HG02981 (cell line): Measurements from ENCODE around the gene BICDL1.

Experiments
- ATAC-seq: cut with Tn5 transposase; IDR thresholded peaks from one replicate; pipeline ENCODE4 v1.9.1; 2021; ENCODE audit warnings: mild to moderate bottlenecking, moderate library complexity; ENCODE audit not compliant: unreplicated experiment

Gene BICDL1

DNA sequence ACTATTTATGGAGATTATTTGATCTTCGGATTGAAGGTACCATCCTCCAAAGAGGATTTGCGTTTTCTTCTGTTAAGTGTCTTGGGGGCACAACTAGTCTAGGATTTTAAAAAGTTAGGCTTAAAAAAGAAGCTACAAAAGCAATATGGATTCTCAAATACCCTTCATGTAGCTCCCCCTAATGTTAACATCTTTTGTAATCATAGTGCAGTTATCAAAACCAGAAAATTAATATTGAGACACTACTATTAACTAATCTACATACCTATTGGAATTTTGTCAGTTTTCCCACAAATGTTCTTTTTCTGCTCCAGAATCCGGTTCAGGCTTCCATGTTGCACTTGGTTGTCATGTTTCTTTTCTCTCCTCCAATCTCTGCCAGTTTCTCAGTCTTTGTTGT lies 62.5 kb downstream of the BICDL1 start:
- ATAC-seq: no peak

DNA sequence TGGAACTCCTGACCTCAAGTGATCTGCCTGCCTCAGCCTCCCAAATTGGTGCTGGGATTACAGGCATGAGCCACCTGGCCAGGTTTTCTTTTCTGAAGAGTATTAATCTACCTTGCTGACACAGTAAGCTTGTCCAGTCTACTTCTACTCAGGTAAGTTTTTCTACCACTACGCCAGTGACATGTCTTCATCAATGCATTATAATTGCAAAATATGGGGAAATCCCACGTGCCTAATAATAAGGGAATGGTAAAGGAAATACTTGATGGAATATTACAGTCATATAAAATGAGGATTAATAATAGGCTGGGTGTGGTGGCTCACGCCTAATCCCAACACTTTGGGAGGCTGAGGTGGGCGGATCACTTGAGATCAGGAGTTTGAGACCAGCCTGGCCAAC lies 65.3 kb downstream of the BICDL1 start:
- ATAC-seq: no peak

DNA sequence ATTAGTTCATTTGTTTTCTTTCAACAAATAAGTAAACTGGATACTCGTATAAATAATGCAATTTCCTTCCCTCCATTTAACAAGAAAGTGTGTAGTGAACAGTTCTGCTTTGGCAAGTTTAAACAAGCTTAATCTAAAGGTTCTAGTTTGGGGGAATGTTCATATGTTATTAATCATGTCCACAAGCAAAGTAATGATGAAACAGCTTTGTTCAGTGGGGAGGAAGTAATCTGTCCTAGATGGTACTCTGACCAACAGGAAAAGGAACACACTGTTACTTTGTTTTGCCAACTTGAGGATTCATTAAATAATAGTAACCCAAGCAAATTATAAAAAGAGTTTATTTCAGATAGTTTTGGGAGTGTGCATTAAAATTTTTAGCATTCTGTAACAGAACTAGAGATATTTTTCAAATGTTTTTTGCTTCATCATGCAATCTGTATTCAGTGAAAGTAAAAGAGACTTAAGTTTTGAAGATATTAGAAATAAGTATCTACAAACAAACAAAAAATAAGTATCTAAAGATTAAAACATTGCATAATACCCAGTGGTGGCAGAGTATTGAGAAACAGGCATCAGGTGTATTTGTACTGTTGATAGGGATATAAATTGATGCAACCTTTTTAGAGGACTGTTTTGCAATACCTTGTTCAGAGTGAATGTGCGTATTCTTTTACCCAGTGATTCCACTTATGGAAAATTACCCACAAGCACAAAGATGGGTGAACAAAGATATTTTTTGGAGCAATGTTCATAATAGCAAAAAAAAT lies 66.4 kb downstream of the BICDL1 start:
- no peak for ATAC-seq

DNA sequence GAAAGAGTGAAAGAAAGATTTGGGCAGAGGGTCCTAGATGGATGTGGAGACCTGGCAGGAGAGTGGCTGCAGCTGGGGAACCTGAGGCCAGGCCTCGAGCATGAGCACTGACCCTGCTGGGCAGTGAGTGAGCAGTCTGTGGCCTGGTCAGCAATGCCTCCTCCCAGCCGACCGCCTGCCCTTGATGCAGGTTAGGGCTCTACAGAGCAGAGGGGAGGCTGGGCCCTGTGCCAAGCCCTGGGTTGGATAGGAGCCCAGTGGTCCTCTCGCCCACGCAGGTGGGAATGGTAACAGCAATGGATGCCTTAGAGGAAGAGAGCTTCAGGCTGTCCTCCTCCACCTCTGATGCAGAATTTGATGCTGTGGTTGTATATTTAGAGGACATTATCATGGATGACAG lies 67.7 kb downstream of the BICDL1 start:
- no peak for ATAC-seq

DNA sequence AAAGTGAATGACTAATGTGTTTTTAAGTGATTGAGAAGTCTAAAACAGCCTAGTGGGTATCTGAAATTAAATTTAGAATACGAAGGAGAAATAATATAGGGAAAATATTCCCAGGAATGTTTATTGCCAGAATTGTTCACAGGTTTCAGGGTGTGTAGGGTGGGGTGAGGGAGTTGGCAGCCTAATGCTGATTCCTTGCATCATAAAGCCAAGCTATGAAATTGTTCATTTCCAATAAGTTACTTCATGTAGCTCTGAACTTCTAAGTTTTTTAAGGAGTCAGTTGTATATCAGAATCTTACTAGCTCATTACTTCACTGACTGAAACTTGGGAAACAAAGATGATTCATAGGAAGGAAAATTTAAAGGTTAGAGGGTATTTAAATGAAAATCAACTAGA lies 71.2 kb downstream of the BICDL1 start:
- ATAC-seq: no peak

DNA sequence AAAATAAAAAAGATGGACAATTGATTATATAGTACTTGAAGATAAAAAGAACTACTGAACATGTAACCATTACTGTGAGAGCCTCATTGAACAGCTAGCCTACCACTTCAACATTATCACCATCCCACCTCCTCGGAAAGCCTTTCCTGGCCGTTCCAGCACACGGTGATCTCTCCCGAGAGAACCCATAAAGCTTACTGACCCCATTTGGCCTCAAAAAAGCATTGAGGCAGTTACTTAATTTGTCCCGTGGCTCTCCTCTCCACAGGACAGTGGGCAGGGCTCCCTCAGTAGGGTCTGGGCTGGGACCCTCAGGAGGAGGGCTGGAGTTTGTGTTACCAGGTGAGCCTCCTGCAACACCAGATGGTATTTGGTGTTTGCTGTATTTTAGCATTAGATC lies 71.7 kb downstream of the BICDL1 start:
- no peak for ATAC-seq

DNA sequence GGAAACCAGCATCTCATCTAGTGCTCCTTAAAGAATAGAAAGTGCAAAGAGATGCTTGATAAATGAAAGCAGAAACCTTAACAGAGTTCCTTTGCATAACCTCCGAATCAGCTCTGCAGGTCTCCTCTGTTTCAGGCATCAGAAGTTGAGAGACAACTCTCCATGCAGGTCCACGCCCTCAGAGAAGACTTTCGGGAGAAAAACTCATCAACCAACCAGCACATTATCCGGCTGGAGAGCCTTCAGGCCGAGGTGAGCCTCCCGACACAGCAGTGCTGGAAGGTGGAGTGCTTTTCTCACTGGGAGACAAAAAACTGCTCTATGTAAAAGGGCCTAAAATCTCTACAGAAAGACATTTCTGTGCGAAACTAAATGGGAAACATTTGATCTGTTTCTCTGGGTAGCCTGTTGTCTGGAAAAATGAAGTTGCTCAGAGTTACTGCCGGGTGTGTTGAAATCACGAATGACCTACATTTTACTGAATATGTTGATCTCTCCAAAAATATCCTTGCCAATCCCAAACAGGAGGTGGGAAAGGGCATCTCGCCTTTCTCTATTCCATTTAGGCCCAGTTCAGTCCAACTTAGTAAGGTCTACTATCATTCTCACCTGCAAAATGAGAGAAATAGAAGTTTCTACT lies 72.7 kb downstream of the BICDL1 start:
- no peak for ATAC-seq

DNA sequence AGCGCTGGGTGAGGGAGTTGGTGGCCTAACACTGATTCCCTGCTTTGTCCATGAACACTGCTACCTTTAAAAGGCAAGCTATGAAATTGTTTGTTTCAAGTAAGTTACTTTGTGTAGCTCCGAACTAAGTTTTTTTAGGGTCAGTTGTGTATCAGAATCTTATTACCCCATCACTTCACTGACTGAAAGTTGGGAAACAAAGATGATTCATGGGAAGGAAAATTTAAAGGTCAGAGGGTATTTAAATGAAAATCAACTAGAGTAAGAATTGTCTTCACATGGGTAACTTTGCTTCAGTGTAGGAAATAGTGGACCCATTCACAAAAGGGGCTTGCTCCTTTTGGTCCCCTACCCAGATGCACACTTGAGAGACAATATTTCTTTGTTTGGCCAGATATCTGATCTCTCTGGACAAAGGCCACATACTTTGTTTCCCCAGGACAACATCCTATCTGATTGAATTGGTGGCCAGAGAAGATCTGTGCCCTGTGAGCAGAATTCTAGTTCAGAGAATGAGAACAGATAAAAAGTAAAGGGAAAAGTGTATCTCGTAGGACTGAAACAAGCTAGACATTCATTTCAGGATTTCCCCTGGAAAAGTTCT lies 74.0 kb downstream of the BICDL1 start:
- ATAC-seq: no peak

DNA sequence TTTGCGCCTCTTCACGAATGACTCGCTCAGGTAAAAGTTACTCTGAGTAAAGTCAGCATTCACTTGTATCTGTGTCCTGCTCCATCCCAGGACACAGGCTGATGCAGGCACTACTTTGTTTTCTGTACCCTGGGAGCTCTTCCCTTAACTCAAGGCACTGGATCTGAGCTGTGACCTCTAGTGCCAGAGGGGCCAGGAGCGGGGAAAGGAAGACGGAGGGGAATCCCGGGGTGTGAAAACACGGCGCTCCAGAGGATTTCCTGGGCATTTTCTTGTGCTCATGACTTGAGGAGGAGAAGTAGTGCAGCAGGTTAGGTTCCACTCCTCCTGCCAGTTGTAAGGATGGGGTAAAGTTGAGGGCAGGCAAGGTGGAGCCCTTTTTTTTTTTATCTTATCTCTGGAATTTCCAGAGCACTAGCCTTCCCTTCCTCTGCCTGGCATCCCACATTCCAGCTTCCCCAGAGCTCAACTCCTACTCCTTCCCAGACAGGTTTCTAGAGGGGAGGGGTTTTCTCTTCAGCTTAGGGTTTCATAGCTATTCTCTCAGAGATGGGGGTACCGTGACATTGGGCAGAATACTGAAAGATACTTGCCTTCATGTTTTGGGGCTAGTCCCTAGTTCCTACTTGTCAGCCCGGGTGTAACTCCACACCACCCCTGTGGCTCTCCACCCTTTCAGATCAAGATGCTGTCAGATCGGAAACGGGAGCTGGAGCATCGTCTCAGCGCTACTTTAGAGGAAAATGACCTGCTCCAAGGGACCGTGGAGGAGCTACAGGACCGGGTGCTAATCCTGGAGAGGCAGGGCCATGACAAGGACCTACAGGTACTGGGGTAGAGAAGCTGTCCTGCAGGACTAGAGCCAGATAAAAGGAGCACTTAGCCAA lies 75.3 kb downstream of the BICDL1 start:
- no peak for ATAC-seq

DNA sequence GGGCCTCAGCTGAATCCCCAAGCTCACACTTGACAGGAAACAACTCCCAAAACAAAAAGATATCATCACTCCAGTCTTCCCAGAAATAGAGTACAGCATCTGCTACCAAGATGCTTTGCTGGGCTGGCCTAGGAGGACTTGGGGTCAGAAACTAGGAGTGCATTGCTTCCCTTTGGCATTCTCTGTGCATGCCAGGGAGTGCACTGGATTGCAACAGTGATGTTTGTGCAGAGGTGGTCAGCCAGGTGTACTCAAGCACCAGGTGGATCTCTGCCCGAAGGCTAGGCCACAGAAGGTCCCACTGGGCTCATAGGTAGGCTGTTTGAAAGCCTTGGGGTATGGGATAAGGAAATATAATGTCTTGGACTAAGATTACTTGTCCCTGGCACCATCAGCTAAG lies 76.4 kb downstream of the BICDL1 start:
- no peak for ATAC-seq

DNA sequence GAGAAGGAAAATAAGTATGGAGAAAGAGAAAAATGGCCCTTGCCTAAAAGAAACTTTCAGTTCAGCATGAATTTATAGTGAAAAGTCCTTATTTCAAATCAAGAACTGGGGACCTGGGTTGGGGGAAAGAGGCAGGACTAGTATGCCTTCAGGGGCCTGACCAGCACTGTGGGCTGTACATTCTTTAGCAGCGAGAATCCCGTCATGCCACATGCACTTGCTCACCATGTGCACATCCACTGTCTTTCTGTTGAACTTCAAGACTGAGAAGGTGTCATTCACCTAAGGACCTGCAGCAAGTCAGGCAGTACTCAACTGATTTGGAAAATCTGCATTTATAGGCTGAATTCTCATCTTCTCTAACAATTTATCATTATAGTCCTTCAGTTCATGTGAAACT lies 77.3 kb downstream of the BICDL1 start:
- no peak for ATAC-seq

DNA sequence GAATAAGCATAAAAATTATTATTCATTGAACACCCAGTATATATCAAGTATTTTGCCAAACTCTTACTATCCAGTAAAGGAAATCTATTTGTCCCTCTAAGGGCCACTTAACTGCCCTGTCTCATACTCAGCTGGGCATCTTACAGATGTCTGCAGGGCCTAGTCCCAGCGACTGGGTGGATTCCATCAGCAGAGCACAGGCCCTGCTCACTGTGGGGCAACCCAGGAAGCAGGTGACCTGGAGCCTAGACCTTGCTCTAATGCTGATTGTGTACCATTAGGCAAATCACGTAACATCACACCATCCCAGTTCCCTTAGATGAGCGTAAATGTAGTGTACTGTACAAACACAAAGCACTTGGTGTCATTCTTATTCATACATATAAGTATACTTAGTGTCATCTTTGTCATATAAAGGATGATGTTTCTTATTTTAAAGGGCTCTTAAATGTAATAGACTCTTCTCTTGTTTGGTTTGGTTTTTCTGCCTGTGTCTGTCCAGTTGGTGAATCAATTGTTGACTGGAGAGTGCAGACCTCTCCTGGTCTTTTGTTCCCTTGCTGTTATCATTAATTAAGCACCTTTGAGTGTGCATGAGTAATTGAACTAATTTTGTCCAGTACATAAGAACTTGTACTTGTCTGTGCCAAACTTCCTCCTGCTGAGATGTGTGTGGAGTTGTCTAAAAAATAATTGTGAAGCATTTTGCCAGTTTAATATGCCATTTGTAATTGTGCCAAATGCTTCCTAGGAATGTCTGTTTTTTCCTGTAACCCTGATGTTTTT lies 78.2 kb downstream of the BICDL1 start:
- no peak for ATAC-seq

DNA sequence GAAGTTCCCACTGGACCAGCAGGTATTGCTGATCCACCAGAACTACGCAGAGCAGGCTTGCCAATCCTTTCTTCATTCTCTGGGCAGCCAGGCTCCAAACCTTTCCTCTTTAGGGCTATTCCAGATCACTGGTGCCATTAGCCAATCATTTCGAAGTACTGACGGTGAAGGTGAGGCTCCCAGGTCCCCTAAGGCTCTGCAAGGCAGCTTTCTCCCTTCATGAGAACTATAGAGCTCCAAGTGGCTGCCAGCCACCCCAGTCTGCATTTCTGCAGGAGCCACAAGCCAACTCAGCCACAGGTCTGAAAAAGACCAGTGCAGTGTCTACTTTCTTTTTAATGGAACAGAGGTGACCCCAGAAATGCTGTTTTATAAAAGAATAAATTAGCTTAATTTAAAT lies 78.9 kb downstream of the BICDL1 start:
- ATAC-seq: no peak

DNA sequence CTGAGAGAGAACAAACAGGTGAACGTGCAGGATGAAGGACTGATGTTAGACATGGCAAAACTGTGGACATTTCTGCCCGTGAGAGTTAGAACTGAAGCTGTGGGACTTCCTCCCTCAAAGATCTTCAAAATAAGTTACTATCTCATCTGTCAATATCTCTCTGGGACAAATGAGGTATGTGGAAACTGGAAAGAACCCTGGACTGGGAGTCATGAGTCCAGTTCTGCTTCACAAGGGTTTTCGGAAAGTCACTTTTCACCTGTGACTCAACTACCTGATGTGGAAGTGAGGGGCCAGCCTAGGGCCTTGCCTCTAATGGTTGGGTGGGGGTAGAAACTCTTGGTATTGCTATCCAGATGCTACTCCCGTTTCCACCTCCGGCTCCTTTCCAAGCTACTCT lies 80.2 kb downstream of the BICDL1 start:
- ATAC-seq: no peak

DNA sequence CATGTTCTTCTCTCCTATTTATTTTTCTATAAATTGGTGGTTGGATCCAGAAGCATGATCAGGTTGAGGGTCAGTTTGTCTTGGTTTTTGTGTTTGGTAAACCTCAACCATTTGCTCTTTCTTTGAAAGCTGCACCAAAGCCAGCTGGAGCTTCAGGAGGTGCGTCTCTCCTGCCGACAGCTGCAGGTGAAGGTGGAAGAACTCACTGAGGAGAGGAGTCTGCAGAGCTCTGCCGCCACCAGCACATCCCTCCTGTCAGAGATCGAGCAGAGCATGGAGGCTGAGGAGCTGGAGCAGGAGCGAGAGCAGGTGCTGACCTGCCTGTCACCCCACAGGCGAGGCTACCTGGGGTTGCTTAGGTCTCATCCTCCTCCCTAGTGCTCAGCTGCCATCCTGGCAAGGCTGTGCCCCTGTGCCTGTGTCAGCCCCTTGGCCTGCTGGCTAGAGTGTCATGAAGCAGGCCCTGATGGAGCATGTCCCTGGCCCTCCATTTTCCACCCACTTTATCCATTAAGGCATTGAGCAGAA lies 82.5 kb downstream of the BICDL1 start:
- no peak for ATAC-seq

DNA sequence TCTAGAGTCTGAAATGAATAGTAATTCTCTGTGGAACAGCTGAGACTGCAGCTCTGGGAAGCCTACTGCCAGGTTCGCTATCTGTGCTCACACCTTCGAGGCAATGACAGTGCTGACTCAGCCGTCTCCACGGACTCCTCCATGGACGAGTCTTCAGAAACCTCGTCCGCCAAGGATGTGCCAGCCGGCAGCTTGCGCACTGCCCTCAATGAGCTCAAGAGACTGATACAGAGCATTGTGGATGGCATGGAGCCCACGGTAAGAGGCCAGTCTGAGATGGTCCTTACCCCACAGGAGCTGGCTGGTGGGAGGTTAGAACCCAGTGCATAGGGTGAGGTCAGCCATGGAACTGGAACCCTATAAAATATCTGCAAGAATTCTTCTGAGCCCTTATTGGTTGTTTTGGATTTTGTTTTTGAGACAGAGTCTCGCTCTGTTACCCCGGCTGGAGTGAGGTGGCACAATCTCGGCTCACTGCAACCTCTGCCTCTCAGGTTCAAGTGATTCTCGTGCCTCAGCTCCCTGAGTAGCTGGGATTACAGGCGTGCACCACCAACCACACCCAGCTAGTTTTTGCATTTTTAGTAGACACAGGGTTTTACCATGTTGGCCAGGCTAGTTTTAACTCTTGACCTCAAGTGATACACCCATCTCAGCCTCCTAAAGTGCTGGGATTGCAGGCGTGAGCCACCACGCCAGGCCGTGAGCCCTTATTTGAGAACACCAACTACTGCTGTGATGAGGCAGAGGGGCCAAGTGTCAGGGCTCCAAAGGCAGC lies 83.6 kb downstream of the BICDL1 start:
- ATAC-seq: no peak

DNA sequence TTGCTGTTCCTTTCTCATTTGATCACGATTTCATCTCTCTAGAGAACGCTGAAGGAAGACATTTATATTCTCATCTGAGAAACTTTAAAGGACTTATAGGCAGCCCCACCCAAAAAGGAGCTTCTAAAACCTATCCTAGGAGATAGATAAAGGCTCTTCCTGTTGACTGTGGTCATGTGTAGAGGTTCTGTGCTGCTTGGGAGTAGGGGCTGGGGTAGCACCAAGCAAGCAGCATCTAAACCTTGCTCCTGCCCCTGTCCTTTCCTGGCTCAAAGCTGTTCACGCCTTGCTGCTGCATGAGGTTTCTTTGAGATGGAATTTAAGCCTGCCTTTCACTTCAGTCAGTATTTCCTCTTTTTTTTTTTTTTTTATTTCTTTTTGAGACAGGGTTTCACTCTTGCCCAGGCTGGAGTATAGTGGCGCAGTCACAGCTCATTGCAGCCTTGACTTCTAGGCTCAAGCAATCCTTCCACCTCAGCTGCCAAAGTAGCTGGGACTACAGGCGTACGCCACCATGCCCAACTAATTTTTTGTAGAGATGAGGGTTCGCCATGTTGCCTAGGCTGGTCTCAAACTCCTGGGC lies 86.1 kb downstream of the BICDL1 start:
- ATAC-seq: no peak

DNA sequence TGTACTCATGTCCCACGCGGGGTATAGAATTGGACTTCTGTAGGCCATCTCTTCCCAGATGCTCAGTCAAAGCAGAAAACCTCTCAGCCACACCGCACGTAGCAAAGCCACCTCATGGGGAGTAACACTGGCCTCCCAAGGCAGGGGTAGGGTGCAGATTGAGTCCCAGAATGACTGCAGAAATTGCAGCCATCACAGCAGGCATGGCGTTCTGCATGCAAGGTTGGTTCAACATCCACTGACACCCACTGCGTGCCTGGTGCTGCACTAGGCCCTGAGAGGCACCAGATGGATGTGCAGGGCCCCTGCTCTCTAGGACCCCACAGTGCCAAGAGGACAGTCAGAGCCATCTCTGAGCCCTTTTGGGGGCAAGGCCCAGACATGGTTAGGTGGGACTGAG lies 87.6 kb downstream of the BICDL1 start:
- ATAC-seq: no peak

DNA sequence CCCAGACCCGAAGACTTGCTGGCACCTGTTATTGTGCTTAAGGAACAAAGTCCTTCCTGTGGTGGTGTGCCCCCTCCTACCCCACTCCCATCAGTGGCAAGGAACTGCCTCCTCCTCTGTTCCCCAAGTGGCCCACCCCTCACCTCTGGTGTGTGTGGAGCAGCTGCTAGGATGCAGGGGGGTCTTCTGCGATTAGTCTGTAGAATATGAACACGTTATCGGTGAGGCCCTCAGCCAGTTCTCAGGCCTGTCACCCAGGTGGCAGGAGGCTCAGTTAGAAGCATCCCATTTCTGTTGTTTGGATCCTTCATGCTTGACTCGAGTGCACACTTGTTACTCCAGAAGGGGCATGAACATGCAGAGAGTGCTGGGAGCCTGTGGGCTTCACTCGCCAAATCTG lies 88.2 kb downstream of the BICDL1 start:
- ATAC-seq: no peak
